ENCODE results near the gene TRAM1L1. TPM values are rescaled to one million over a fixed set of nuclear protein-coding genes. Genes with fewer than 3 reads are reported as not detected.

The TRAM1L1 gene
- total and polyA plus RNA-seq, 8 donors: 0.68 to 4.8 (median 1.3) TPM; not detected in 4

DNA sequence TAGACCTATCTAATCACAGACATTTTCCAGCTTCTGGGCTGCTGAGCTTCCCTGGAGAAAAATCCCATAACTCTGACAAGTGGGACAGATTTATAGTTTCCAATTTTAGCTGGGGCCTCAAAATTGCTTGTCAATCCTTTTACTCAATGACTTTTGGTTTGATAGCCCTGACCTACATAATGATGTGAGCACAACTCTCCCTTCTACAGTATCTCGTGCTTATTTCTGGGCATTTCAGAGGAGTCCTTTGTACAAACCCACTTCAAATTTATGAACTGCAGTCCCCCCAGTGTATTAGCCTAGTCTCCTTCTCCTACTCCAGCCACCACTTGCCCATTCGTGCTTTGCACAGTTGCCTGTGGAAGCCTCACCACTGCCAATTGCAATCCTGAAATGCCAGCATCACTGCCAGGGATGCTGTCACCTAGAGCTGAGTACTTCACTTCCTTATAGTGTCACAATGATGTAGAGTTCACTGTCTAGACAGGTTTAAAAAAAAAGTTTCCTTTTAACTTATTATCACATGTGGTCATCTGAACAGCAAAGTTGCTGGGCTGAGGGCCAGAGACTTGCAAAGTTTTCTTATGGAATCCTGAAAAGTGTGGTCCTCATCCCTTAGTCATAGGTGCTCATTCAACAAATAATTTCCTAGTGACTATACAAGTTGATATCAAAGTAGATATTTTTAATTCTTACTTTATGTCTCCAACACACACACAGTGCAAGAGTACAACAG, 21.2 kb downstream of the TRAM1L1 start:
- Histone ChIP-seq H3K4me1 (no peaks in the 10 kb centered on the region), H3K27ac (no peak overlapping the region), H3K4me3 (no peak overlapping the region), H3K9me3 (no peaks in the 10 kb centered on the region), H3K27me3 (no peaks in the 10 kb centered on the region), H3K36me3 (no peaks in the 10 kb centered on the region)
- intact Hi-C loops (cut with DNase I; ENCODE audit: low total_unique reads): no loop called here
- no peak for DNase-seq
- 63 to 78% (median 72%) methylated on average over 2 of the region's 2 CpGs for WGBS, 5 donors
- no peak for TF ChIP-seq POLR2AphosphoS5 (IDR thresholded peaks at IDR 0.05)

DNA sequence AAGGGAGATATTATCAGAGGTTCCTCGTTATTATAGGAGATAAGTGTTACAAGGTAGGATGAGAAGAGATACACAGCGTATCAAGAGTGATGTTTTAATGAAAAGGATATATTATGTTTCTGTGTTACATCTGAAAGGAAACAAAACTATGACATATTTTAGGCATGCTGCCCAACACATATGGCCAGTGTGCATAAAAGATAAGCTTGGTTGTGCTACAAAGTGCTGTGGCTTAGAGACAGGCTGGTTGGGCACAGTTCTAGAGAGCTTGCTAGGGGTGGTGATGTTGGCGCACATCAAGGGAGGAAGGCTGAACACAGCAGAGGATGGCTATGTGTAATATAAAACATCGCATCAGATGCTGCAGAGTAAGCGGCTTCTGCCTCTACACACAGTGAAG, 42.4 kb downstream of the TRAM1L1 start:
- Histone ChIP-seq H3K27ac (no peak overlapping the region), H3K36me3 (no peaks in the 10 kb centered on the region), H3K4me1 (no peaks in the 10 kb centered on the region), H3K27me3 (no peaks in the 10 kb centered on the region), H3K4me3 (no peak overlapping the region), H3K9me3 (peaks cover 0 to 13% (median 2%) of the 10 kb centered on the region in 4 donors)
- intact Hi-C loops (cut with DNase I; ENCODE audit: low total_unique reads): no loop called here
- no peak for TF ChIP-seq EP300 (IDR thresholded peaks at IDR 0.05)
- no peak for TF ChIP-seq POLR2A (IDR thresholded peaks at IDR 0.05)
- TF ChIP-seq CTCF (IDR thresholded peaks at IDR 0.05): no peak
- no peak for TF ChIP-seq POLR2AphosphoS5 (IDR thresholded peaks at IDR 0.05)
- 91 to 94% (median 93%) methylated on average over 5 of the region's 5 CpGs for whole genome bisulfite sequencing, 5 donors
- DNase-seq: no peak

Data from stomach (tissue), 9 donors.